22Rv1 (cell line): ENCODE measurements around the gene CABP7.

ENCODE experiments used
- ZFX ChIP-seq: fragments of 450-650 bp; IDR thresholded peaks from 2 replicates; pipeline ENCODE4 v1.6.1; 2017; ENCODE audit warnings: antibody characterized with exemption, borderline replicate concordance
- TF ChIP-seq, protein P1 (sequence below): fragments of 450-650 bp; IDR thresholded peaks from 2 replicates; pipeline ENCODE4 v1.5.1; 2017; ENCODE audit warnings: mild to moderate bottlenecking

DNA sequence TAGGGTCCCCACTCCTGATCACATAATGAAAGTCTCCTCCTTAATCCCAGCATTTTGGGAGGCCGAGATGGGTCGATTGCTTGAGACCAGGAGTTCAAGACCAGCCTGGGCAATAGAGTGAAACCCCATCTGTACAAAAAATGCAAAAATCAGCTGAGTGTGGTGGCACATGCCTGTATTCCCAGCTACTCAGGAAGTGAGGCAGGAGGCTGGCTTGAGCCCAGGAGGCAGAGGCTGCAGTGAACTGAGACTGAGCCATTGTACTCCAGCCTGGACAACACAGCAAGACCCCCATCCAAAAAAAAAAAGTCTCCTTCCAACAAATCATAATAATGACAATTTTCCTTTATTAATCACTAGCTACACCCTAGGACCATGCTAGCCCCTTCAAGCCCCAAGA is 31.9 kb downstream of the CABP7 start:
- TF ChIP-seq, protein P1, sequence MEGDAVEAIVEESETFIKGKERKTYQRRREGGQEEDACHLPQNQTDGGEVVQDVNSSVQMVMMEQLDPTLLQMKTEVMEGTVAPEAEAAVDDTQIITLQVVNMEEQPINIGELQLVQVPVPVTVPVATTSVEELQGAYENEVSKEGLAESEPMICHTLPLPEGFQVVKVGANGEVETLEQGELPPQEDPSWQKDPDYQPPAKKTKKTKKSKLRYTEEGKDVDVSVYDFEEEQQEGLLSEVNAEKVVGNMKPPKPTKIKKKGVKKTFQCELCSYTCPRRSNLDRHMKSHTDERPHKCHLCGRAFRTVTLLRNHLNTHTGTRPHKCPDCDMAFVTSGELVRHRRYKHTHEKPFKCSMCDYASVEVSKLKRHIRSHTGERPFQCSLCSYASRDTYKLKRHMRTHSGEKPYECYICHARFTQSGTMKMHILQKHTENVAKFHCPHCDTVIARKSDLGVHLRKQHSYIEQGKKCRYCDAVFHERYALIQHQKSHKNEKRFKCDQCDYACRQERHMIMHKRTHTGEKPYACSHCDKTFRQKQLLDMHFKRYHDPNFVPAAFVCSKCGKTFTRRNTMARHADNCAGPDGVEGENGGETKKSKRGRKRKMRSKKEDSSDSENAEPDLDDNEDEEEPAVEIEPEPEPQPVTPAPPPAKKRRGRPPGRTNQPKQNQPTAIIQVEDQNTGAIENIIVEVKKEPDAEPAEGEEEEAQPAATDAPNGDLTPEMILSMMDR: no peak
- no peak for TF ChIP-seq ZFX
